GM23338 (cell line): Measurements from ENCODE around the gene ZNRF1.

ENCODE experiments used
- CREB1 ChIP-seq: fragments of 250-450 bp; sonication (Bioruptor Pico); IDR thresholded peaks from 2 replicates; pipeline ENCODE4 v1.5.0; 2020; ENCODE audit warnings: low read depth, mild to moderate bottlenecking, moderate library complexity
- EZH2 ChIP-seq: fragments of 200-600 bp; sonication (generic); IDR thresholded peaks from one replicate; pipeline ENCODE4 v1.8.0; 2017; ENCODE audit warnings: antibody characterized with exemption, mild to moderate bottlenecking, low read depth; ENCODE audit not compliant: unreplicated experiment
- EZH2phosphoT487 ChIP-seq: fragments of 200-600 bp; sonication (generic); IDR thresholded peaks from one replicate; pipeline ENCODE4 v1.8.1; 2018; ENCODE audit warnings: antibody characterized with exemption; ENCODE audit not compliant: unreplicated experiment
- JUNB ChIP-seq: IDR thresholded peaks from one replicate; pipeline ENCODE4 v1.6.1; 2016; ENCODE audit warnings: antibody characterized with exemption; ENCODE audit not compliant: unreplicated experiment
- POLR2AphosphoS5 ChIP-seq: IDR thresholded peaks from 2 replicates; pipeline ENCODE4 v1.6.1; 2016; ENCODE audit warnings: antibody characterized with exemption, low read depth
- REST ChIP-seq: IDR thresholded peaks from one replicate; pipeline ENCODE4 v1.6.1; 2018; ENCODE audit warnings: antibody characterized with exemption; ENCODE audit not compliant: unreplicated experiment
- ZNF114 ChIP-seq: fragments of 250-450 bp; sonication (Bioruptor Pico); IDR thresholded peaks from 2 replicates; pipeline ENCODE4 v1.5.0; 2020; ENCODE audit warnings: mild to moderate bottlenecking, moderate library complexity
- ZNF331 ChIP-seq: fragments of 250-450 bp; sonication (Bioruptor Pico); IDR thresholded peaks from 2 replicates; pipeline ENCODE4 v1.5.0; 2020; ENCODE audit warnings: low read depth, mild to moderate bottlenecking, moderate library complexity
- TF ChIP-seq, protein P1 (sequence below), 2 experiments: fragments of 200-600 bp in 1 of 2; sonication (generic) in 1 of 2; conservative IDR thresholded peaks; 2 replicates each; pipeline versions ENCODE4 v1.5.1 to v1.6.1; 2016 to 2017; ENCODE audit warnings: antibody characterized with exemption in 2 of 2, low read depth in 2 of 2, mild to moderate bottlenecking in 2 of 2, moderate library complexity in 1 of 2
- TF ChIP-seq, protein P2 (sequence below): IDR thresholded peaks from 2 replicates; pipeline ENCODE4 v1.6.1; 2016; ENCODE audit warnings: antibody characterized with exemption

- TF ChIP-seq, protein P1, sequence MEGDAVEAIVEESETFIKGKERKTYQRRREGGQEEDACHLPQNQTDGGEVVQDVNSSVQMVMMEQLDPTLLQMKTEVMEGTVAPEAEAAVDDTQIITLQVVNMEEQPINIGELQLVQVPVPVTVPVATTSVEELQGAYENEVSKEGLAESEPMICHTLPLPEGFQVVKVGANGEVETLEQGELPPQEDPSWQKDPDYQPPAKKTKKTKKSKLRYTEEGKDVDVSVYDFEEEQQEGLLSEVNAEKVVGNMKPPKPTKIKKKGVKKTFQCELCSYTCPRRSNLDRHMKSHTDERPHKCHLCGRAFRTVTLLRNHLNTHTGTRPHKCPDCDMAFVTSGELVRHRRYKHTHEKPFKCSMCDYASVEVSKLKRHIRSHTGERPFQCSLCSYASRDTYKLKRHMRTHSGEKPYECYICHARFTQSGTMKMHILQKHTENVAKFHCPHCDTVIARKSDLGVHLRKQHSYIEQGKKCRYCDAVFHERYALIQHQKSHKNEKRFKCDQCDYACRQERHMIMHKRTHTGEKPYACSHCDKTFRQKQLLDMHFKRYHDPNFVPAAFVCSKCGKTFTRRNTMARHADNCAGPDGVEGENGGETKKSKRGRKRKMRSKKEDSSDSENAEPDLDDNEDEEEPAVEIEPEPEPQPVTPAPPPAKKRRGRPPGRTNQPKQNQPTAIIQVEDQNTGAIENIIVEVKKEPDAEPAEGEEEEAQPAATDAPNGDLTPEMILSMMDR (conservative IDR thresholded peaks at IDR 0.05; ENCODE audit: low read depth in 2 of 2): no peak
- TF ChIP-seq EZH2phosphoT487 (no peak), REST (no peak), JUNB (no peak), ZNF114 (CRISPR knock-in tag) (no peak), POLR2AphosphoS5 (no peak), EZH2 (no peak), CREB1 (CRISPR knock-in tag) (no peak), ZNF331 (no peak)
- TF ChIP-seq, protein P2, sequence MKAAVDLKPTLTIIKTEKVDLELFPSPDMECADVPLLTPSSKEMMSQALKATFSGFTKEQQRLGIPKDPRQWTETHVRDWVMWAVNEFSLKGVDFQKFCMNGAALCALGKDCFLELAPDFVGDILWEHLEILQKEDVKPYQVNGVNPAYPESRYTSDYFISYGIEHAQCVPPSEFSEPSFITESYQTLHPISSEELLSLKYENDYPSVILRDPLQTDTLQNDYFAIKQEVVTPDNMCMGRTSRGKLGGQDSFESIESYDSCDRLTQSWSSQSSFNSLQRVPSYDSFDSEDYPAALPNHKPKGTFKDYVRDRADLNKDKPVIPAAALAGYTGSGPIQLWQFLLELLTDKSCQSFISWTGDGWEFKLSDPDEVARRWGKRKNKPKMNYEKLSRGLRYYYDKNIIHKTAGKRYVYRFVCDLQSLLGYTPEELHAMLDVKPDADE: no peak
Measured at GRCh38 chr16:75021410-75021809, 22.6 kb downstream of the ZNRF1 start.
